Omental fat pad (tissue), 4 donors: ENCODE measurements around the gene TRIO. TPM values are rescaled to one million over a fixed set of nuclear protein-coding genes. Genes with fewer than 3 reads are reported as not detected.

ENCODE experiments used
- ATAC-seq: fragments of 150-250 bp; one replicate; pipeline ENCODE4 v1.9.1; 2016; ENCODE audit warnings: mild to moderate bottlenecking, moderate library complexity; ENCODE audit not compliant: low FRiP score
- DNase-seq: peaks from one replicate; pipeline ENCODE4 v3.0.0-alpha.2; 2019; ENCODE audit warnings: low spot score
- total RNA-seq, 4 donors: library from RNA; depleted of rRNA; stranded (reverse); fragments of >200 nt; gene quantifications; one replicate each; pipeline ENCODE4 v1.1.0, GENCODE V29; 2016
- TF ChIP-seq, protein P1 (sequence below), 3 donors: fragments of 450-650 bp; IDR thresholded peaks; one replicate each; pipeline ENCODE4 v1.5.1; 2016 to 2017; ENCODE audit warnings: antibody characterized with exemption in 3 of 3, mild to moderate bottlenecking in 3 of 3, moderate library complexity in 2 of 3

The TRIO gene
- total RNA-seq, 4 donors from 2014 or later: 125 to 370 (median 193) TPM

DNA sequence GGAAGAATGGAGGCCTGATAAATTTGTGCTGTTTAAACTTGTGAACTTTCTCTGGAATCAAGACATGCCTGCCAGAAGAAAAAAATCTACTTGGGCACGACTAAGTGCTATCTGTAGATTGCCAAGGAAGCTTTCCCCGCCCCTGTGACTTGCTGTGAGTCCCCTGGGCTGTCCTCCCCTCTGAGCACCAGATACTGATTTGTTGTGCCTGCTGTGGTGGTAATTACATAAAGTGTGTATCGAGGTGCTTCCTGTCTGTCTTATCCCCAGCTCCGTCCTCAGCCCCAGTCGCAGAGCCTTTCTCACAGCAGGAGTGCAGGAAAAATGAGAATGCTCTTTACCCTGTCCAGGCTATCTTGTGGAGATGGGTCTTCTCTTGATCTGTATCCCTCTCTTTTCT lies 53.9 kb downstream of the TRIO start:
- DNase-seq (no peak), ATAC-seq (peak; percentile 4)
- TF ChIP-seq, protein P1, sequence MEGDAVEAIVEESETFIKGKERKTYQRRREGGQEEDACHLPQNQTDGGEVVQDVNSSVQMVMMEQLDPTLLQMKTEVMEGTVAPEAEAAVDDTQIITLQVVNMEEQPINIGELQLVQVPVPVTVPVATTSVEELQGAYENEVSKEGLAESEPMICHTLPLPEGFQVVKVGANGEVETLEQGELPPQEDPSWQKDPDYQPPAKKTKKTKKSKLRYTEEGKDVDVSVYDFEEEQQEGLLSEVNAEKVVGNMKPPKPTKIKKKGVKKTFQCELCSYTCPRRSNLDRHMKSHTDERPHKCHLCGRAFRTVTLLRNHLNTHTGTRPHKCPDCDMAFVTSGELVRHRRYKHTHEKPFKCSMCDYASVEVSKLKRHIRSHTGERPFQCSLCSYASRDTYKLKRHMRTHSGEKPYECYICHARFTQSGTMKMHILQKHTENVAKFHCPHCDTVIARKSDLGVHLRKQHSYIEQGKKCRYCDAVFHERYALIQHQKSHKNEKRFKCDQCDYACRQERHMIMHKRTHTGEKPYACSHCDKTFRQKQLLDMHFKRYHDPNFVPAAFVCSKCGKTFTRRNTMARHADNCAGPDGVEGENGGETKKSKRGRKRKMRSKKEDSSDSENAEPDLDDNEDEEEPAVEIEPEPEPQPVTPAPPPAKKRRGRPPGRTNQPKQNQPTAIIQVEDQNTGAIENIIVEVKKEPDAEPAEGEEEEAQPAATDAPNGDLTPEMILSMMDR (IDR thresholded peaks at IDR 0.05): no peak

DNA sequence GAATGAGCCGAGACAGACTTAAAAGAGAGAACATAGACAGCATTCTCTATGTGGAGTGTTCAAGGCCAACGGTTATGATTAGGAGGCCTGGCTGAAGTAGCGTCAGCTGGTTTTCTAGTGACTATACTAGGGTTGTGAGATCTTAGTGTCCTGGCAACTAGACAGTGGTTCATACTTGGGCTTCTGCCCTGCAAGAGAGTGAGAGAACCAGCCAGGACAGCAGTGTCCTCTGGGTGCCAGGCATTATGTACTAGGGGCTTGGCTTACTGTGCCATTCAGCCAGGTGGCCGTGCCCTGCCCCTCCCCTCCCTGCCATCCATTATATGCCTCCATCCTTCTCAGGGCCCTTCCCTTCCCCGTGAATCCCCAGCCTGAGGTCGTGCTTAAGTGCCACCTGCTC lies 56.8 kb downstream of the TRIO start:
- DNase-seq (no peak), ATAC-seq (no peak)
- TF ChIP-seq, protein P1 (IDR thresholded peaks at IDR 0.05): no peak

DNA sequence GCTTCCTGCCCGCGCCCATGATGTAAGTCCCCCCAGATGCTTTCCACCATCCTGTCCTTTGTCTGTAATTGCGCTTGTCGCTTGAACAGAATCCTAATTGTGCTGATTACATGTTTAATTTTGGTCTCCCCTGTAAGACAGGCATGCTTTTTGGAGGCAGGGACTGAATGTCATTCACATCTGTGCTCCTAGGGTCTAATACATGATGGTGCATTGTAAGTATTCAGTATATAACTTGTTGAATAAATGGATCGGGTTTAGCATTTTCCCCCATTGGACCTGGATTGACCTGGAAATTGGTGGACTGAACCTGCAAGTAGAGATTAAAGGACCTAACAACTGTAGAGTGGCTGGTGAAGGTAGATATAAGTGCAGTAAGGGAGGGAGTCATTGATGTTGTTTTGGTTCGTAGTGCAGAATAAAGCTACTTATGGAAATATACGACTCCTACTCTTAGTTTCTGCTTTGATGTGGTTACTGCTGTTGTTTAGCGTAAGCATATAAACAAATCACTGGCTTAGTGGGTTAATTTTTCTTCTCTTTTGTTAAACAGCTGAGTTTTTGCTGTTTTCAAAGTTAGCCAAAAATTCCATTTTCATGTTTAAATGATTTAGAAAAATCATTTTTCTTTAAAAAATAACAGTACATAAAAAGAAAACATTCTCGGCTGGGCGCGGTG lies 57.3 kb downstream of the TRIO start:
- TF ChIP-seq, protein P1 (IDR thresholded peaks at IDR 0.05): no peak
- ATAC-seq: no peak

DNA sequence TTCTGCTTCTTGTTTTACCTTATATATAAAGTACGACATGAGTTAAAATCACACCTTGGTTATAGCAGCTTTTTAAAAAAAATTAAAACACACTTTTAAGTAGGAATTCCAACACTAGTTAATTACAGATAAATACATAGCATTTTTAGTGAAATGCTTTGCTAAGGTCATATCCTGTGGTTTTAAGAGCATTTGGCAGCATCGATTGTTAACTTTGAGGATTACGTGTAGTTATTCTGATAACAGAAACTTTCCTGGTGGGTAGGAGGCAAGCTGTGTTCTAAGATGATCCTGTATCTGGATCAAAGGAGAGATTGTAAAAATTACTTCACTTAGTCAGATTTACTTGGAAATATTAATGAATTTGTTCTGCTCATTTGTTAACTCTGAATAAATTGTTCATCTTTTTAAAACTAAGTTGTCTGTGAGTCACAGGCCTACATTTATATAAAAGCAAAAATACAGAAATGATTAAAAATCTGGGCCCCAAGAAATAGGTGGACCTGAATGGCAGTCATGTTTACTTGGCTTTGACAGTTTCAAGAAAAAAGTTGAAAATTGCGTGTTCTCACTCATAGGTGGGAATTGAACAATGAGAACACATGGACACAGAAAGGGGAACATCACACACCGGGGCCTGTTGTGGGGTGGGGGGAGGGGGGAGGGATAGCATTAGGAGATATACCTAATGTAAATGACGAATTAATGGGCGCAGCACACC lies 58.3 kb downstream of the TRIO start:
- DNase-seq: no peak
- TF ChIP-seq, protein P1 (IDR thresholded peaks at IDR 0.05): no peak
- no peak for ATAC-seq

More for the DNA sequence above, 57.3 kb downstream of the TRIO start:
- DNase-seq: no peak

DNA sequence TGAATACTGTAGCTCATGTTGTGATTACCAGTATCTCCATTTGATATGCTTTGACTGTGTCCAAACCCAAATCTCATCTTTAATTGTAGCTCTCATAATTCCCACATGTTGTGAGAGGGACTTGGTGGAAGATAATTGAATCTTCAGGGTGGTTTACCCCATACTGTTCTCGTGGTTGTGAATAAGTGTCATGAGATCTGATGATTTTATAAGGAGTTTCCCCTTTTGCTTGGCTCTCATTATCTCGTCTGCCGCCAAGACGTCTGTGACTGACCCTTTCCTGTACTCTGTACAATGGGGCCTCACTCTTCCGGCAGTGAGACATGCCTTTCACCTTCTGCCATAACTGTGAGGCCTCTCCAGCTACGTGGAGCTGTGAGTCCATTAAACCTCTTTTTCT lies 59.3 kb downstream of the TRIO start:
- DNase-seq: no peak
- ATAC-seq: no peak
- TF ChIP-seq, protein P1 (IDR thresholded peaks at IDR 0.05): no peak

DNA sequence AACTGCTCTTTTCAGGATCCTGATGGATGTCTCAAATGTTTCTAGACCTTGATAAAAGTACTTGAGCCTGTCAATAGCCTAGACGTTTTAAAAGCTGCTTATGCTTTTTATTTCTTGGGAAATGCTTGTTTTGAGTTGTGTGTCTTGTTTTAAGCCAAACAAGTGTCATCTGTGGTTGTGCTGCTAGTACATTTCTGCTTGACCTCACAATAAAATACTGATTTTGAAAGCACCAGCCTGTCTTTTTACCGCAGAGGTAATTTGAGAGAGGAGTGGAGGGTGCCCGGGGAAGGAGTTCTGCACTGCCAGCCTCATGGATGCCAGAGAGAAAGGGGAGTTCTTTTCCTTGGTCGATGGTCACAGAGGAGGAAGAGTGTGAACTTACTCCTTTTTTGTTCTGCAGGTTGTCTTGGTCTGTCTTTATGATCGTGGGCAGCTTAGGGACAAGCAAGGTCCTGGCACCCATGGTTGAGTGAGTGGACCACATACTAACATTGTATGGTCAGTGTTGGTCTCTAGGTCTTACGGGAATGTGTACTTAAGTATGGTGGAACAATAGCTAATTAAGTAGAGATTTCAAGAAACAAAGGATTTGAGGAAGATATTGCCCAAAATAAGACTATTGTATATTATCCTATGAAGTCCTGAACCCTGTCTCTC lies 61.0 kb downstream of the TRIO start:
- ATAC-seq (no peak), DNase-seq (no peak)
- TF ChIP-seq, protein P1 (IDR thresholded peaks at IDR 0.05): no peak
